HepG2 (cell line): ENCODE data around the gene GTF2I. TPM values are rescaled to one million over a fixed set of nuclear protein-coding genes. Genes with fewer than 3 reads are reported as not detected.

ENCODE experiments used
- BORCS8-MEF2B ChIP-seq: sonication (generic); formaldehyde crosslinking; IDR thresholded peaks from 2 replicates; pipeline ENCODE4 v1.8.0; 2022; ENCODE audit warnings: mild to moderate bottlenecking, missing genetic modification reagents
- LCORL ChIP-seq, 2 experiments: fragments of 450-650 bp in 1 of 2; sonication (generic) in 1 of 2; formaldehyde crosslinking in 1 of 2; IDR thresholded peaks; 2 replicates each; pipeline versions ENCODE4 v1.5.0 to v1.6.1; 2017 to 2020; ENCODE audit warnings: antibody characterized with exemption in 1 of 2, missing genetic modification reagents in 1 of 2
- NR2F1 ChIP-seq, 2 experiments: fragments of 450-650 bp in 1 of 2; formaldehyde crosslinking in 1 of 2; IDR thresholded peaks; 2 replicates each; pipeline versions ENCODE4 v1.5.0 to v1.6.1; 2016 to 2020; ENCODE audit warnings: mild to moderate bottlenecking in 1 of 2, missing compliant biosample characterization in 1 of 2, missing genetic modification reagents in 1 of 2, moderate library complexity in 1 of 2
- NR2F6 ChIP-seq, 2 experiments: IDR thresholded peaks; 2 replicates each; pipeline ENCODE4 v1.6.1; 2016; ENCODE audit warnings: antibody characterized with exemption in 1 of 2, mild to moderate bottlenecking in 1 of 2
- PITX1 ChIP-seq: sonication (generic); formaldehyde crosslinking; IDR thresholded peaks from 2 replicates; pipeline ENCODE4 v1.5.1; 2020; ENCODE audit warnings: mild to moderate bottlenecking, missing genetic modification reagents
- RXRA ChIP-seq: sonication (generic); formaldehyde crosslinking; IDR thresholded peaks from 2 replicates; pipeline ENCODE4 v1.5.1; 2020; ENCODE audit warnings: missing genetic modification reagents
- SALL1 ChIP-seq: sonication (generic); formaldehyde crosslinking; IDR thresholded peaks from 2 replicates; pipeline ENCODE4 v1.8.0; 2022; ENCODE audit warnings: mild to moderate bottlenecking, missing genetic modification reagents
- STAG1 ChIP-seq: sonication (generic); formaldehyde crosslinking; IDR thresholded peaks from 2 replicates; pipeline ENCODE4 v1.4.0; 2020; ENCODE audit warnings: missing genetic modification reagents
- ZMYM2 ChIP-seq: sonication (generic); formaldehyde crosslinking; IDR thresholded peaks from 2 replicates; pipeline ENCODE4 v1.8.0; 2022; ENCODE audit warnings: mild to moderate bottlenecking, missing genetic modification reagents
- polyA plus RNA-seq, 8 experiments: library from polyadenylated mRNA; depleted of rRNA in 3 of 8; stranded (reverse) in 7 of 8; unstranded in 1 of 8; fragments of >200 nt; fragmentation: Illumina TruSeq in 4 of 8; extraction: Trizol in 4 of 8; gene quantifications; 2 replicates each; pipeline versions ENCODE4 v1.2.1 to v1.2.3, GENCODE V29; 2011 to 2016; ENCODE audit warnings: low read depth in 4 of 8, missing spikeins in 1 of 8, mixed read lengths in 1 of 8; ENCODE audit not compliant: insufficient read depth in 1 of 8
- total RNA-seq, 5 experiments: library from RNA; depleted of rRNA; stranded (reverse); fragments of >200 nt; fragmentation: Illumina TruSeq; extraction: Trizol; gene quantifications; 2 replicates each; pipeline ENCODE4 v1.2.3, GENCODE V29; 2016; ENCODE audit warnings: low read depth in 1 of 5
- TF ChIP-seq, protein P1 (sequence below): sonication (generic); formaldehyde crosslinking; IDR thresholded peaks from 2 replicates; pipeline ENCODE4 v1.4.0; 2020; ENCODE audit warnings: missing genetic modification reagents
- TF ChIP-seq, protein P2 (sequence below): sonication (generic); formaldehyde crosslinking; IDR thresholded peaks from 2 replicates; pipeline ENCODE4 v1.8.0; 2022; ENCODE audit warnings: missing genetic modification reagents, mild to moderate bottlenecking, borderline replicate concordance
- TF ChIP-seq, protein P3 (sequence below): sonication (generic); formaldehyde crosslinking; IDR thresholded peaks from 2 replicates; pipeline ENCODE4 v1.9.0; 2021; ENCODE audit warnings: missing genetic modification reagents, borderline replicate concordance
- TF ChIP-seq, protein P4 (sequence below): IDR thresholded peaks from 2 replicates; pipeline ENCODE4 v1.6.1; 2016; ENCODE audit warnings: mild to moderate bottlenecking
- TF ChIP-seq, protein P5 (sequence below): sonication (generic); formaldehyde crosslinking; IDR thresholded peaks from 2 replicates; pipeline ENCODE4 v1.5.0; 2020; ENCODE audit warnings: mild to moderate bottlenecking, missing genetic modification reagents
- TF ChIP-seq, protein P6 (sequence below): sonication (generic); formaldehyde crosslinking; IDR thresholded peaks from 2 replicates; pipeline ENCODE4 v1.4.0; 2020; ENCODE audit warnings: mild to moderate bottlenecking, missing genetic modification reagents

Gene GTF2I
- total and polyA plus RNA-seq, 2 of the 13 experiments (the other 11 are each of a cell fraction or from before 2014, with no cell fraction given): 74.6 to 125 TPM

DNA sequence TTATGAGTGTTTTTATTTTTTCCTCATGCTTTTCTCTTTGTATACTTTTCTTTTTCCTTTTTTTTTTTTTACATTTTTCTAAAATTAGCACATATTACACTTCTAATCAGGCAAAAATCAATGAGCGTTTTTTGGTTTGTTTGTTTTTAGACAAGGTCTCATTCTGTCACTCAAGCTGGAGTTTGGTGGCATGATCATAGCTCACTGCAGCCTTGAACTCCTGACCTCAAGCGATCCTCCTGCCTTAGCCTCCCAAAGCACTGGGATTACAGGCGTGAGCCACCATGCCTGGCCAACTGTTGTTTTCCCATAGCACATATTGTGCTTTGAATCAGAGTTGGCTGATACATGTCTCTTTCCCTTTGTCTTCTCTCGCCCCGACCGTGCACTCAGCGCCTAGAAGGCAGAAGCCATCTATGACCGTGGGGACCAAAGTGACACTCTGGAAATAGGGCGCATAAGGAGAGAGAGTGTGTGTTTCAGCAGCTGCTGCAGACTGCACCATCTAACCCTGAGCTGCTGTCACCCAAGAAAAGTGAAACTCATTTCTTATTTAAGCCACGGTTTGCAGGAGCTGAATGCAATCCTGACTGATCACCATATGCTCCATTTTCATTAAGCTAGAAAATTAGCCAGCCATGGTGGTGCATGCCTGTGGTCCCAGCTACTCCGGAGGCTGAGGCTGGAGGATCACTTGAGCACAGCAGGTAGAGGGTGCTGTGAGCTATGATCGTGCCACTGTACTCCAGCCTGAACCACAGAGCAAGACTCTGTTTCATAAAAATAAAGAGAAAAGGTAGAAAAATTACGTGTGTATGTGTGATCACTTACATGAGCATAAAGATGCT lies 41.4 kb upstream of the GTF2I start (continued):
- peak; percentile 22; the same call in 1 of the 2 replicates for TF ChIP-seq STAG1 (CRISPR knock-in tag)
- peak; percentile 70; the same call in 1 of the 2 replicates for TF ChIP-seq RXRA (CRISPR knock-in tag)
- TF ChIP-seq PITX1 (CRISPR knock-in tag): peak; percentile 61; the same call in 1 of the 2 replicates
- TF ChIP-seq, protein P1, sequence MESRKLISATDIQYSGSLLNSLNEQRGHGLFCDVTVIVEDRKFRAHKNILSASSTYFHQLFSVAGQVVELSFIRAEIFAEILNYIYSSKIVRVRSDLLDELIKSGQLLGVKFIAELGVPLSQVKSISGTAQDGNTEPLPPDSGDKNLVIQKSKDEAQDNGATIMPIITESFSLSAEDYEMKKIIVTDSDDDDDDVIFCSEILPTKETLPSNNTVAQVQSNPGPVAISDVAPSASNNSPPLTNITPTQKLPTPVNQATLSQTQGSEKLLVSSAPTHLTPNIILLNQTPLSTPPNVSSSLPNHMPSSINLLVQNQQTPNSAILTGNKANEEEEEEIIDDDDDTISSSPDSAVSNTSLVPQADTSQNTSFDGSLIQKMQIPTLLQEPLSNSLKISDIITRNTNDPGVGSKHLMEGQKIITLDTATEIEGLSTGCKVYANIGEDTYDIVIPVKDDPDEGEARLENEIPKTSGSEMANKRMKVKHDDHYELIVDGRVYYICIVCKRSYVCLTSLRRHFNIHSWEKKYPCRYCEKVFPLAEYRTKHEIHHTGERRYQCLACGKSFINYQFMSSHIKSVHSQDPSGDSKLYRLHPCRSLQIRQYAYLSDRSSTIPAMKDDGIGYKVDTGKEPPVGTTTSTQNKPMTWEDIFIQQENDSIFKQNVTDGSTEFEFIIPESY (CRISPR knock-in tag): peak; percentile 51; the same call in 1 of the 2 replicates
- TF ChIP-seq, protein P2, sequence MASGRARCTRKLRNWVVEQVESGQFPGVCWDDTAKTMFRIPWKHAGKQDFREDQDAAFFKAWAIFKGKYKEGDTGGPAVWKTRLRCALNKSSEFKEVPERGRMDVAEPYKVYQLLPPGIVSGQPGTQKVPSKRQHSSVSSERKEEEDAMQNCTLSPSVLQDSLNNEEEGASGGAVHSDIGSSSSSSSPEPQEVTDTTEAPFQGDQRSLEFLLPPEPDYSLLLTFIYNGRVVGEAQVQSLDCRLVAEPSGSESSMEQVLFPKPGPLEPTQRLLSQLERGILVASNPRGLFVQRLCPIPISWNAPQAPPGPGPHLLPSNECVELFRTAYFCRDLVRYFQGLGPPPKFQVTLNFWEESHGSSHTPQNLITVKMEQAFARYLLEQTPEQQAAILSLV (CRISPR knock-in tag): no peak
- TF ChIP-seq NR2F6 (IDR thresholded peaks at IDR 0.05): peak; percentile 85
- TF ChIP-seq NR2F6 (CRISPR knock-in tag; IDR thresholded peaks at IDR 0.05): peak; percentile 90
- no peak for TF ChIP-seq LCORL (IDR thresholded peaks at IDR 0.05)
- TF ChIP-seq LCORL (CRISPR knock-in tag; IDR thresholded peaks at IDR 0.05): no peak
- peak; percentile 53 to 84 for TF ChIP-seq NR2F1 (CRISPR knock-in tag; IDR thresholded peaks at IDR 0.05)
- peak; percentile 76 for TF ChIP-seq ZMYM2 (CRISPR knock-in tag)
- TF ChIP-seq, protein P3, sequence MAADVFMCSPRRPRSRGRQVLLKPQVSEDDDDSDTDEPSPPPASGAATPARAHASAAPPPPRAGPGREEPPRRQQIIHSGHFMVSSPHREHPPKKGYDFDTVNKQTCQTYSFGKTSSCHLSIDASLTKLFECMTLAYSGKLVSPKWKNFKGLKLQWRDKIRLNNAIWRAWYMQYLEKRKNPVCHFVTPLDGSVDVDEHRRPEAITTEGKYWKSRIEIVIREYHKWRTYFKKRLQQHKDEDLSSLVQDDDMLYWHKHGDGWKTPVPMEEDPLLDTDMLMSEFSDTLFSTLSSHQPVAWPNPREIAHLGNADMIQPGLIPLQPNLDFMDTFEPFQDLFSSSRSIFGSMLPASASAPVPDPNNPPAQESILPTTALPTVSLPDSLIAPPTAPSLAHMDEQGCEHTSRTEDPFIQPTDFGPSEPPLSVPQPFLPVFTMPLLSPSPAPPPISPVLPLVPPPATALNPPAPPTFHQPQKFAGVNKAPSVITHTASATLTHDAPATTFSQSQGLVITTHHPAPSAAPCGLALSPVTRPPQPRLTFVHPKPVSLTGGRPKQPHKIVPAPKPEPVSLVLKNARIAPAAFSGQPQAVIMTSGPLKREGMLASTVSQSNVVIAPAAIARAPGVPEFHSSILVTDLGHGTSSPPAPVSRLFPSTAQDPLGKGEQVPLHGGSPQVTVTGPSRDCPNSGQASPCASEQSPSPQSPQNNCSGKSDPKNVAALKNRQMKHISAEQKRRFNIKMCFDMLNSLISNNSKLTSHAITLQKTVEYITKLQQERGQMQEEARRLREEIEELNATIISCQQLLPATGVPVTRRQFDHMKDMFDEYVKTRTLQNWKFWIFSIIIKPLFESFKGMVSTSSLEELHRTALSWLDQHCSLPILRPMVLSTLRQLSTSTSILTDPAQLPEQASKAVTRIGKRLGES (CRISPR knock-in tag): no peak
- TF ChIP-seq, protein P4, sequence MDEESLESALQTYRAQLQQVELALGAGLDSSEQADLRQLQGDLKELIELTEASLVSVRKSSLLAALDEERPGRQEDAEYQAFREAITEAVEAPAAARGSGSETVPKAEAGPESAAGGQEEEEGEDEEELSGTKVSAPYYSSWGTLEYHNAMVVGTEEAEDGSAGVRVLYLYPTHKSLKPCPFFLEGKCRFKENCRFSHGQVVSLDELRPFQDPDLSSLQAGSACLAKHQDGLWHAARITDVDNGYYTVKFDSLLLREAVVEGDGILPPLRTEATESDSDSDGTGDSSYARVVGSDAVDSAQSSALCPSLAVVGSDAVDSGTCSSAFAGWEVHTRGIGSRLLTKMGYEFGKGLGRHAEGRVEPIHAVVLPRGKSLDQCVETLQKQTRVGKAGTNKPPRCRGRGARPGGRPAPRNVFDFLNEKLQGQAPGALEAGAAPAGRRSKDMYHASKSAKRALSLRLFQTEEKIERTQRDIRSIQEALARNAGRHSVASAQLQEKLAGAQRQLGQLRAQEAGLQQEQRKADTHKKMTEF (CRISPR knock-in tag): 0 out of 2 replicates have a peak, but pooled peaks have one; percentile 40
- TF ChIP-seq, protein P5, sequence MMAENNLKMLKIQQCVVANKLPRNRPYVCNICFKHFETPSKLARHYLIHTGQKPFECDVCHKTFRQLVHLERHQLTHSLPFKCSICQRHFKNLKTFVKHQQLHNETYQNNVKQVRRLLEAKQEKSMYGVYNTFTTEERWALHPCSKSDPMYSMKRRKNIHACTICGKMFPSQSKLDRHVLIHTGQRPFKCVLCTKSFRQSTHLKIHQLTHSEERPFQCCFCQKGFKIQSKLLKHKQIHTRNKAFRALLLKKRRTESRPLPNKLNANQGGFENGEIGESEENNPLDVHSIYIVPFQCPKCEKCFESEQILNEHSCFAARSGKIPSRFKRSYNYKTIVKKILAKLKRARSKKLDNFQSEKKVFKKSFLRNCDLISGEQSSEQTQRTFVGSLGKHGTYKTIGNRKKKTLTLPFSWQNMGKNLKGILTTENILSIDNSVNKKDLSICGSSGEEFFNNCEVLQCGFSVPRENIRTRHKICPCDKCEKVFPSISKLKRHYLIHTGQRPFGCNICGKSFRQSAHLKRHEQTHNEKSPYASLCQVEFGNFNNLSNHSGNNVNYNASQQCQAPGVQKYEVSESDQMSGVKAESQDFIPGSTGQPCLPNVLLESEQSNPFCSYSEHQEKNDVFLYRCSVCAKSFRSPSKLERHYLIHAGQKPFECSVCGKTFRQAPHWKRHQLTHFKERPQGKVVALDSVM (CRISPR knock-in tag): peak; percentile 98
- TF ChIP-seq, protein P6, sequence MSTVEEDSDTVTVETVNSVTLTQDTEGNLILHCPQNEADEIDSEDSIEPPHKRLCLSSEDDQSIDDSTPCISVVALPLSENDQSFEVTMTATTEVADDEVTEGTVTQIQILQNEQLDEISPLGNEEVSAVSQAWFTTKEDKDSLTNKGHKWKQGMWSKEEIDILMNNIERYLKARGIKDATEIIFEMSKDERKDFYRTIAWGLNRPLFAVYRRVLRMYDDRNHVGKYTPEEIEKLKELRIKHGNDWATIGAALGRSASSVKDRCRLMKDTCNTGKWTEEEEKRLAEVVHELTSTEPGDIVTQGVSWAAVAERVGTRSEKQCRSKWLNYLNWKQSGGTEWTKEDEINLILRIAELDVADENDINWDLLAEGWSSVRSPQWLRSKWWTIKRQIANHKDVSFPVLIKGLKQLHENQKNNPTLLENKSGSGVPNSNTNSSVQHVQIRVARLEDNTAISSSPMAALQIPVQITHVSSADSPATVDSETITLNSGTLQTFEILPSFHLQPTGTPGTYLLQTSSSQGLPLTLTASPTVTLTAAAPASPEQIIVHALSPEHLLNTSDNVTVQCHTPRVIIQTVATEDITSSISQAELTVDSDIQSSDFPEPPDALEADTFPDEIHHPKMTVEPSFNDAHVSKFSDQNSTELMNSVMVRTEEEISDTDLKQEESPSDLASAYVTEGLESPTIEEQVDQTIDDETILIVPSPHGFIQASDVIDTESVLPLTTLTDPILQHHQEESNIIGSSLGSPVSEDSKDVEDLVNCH (CRISPR knock-in tag): no peak
- no peak for TF ChIP-seq BORCS8-MEF2B (CRISPR knock-in tag)
- peak; percentile 64 for TF ChIP-seq SALL1 (CRISPR knock-in tag)
